ENCODE data around the gene C9orf43. TPM values are rescaled to one million over a fixed set of nuclear protein-coding genes. Genes with fewer than 3 reads are reported as not detected.

C9orf43 gene
- total and polyA plus RNA-seq, 10 of the 15 experiments (the other 5 are each of a cell fraction or from before 2014, with no cell fraction given): 0.08 to 0.79 (median 0.55) TPM

DNA sequence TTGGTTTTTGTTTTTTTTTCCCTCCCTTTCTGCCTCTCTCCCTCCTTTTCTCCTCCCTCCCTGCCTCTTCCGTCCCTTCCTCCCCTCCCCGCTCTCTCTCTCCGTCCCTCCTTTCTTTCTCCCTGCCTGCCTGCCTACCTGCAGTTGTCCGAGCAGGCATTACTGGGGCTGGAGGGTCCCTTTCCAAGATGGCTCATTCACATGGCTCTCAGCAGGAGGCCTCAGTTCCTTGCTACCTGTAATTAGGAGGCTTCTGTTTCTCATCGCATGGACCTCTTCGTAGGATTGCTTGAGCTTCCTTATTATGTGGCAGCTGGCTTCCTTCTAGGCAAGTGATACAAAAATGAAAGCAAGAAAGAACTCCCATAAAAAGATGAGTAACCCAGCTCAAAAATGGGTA, 61.0 kb downstream of the C9orf43 start (continued):
- TF ChIP-seq, protein P1, sequence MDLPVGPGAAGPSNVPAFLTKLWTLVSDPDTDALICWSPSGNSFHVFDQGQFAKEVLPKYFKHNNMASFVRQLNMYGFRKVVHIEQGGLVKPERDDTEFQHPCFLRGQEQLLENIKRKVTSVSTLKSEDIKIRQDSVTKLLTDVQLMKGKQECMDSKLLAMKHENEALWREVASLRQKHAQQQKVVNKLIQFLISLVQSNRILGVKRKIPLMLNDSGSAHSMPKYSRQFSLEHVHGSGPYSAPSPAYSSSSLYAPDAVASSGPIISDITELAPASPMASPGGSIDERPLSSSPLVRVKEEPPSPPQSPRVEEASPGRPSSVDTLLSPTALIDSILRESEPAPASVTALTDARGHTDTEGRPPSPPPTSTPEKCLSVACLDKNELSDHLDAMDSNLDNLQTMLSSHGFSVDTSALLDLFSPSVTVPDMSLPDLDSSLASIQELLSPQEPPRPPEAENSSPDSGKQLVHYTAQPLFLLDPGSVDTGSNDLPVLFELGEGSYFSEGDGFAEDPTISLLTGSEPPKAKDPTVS (IDR thresholded peaks at IDR 0.05; ENCODE audit: low read depth, low read length): no peak
- TF ChIP-seq NRF1 (conservative IDR thresholded peaks at IDR 0.05; ENCODE audit: low read depth, low read length): no peak
- TF ChIP-seq, protein P2, sequence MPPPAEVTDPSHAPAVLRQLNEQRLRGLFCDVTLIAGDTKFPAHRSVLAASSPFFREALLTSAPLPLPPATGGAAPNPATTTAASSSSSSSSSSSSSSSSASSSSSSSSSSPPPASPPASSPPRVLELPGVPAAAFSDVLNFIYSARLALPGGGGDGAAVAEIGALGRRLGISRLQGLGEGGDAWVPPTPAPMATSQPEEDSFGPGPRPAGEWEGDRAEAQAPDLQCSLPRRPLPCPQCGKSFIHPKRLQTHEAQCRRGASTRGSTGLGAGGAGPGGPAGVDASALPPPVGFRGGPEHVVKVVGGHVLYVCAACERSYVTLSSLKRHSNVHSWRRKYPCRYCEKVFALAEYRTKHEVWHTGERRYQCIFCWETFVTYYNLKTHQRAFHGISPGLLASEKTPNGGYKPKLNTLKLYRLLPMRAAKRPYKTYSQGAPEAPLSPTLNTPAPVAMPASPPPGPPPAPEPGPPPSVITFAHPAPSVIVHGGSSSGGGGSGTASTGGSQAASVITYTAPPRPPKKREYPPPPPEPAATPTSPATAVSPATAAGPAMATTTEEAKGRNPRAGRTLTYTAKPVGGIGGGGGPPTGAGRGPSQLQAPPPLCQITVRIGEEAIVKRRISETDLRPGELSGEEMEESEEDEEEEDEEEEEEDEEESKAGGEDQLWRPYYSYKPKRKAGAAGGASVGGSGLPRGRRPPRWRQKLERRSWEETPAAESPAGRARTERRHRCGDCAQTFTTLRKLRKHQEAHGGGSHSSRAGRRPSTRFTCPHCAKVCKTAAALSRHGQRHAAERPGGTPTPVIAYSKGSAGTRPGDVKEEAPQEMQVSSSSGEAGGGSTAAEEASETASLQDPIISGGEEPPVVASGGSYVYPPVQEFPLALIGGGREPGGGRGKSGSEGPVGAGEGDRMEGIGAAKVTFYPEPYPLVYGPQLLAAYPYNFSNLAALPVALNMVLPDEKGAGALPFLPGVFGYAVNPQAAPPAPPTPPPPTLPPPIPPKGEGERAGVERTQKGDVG (CRISPR knock-in tag; IDR thresholded peaks at IDR 0.05): no peak
- TF ChIP-seq TAF1 (IDR thresholded peaks at IDR 0.05; ENCODE audit: borderline replicate concordance, low read depth, low read length): no peak
- TF ChIP-seq FOXK2 (IDR thresholded peaks at IDR 0.05): no peak
- no peak for TF ChIP-seq ZNF622 (IDR thresholded peaks at IDR 0.05)

DNA sequence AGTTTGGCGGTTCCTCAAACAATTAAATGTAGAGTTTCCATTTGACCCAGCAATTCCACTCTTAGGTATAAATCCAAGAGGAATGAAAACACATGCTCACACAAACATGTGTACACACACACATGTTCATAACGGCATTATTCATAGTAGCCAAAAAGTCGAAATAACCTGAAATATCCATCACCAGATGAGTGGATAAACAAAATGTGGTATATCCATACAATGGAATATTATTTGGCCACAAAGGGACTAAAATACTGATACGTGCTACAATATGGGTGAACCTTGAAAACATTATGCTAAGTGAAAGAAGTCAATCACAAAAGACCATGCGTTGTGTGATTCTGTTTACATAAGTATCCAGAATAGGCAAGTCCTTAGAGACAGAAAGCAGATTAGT, 61.7 kb downstream of the C9orf43 start:
- H3K27me3 ChIP-seq (replicated peaks in 1 of 2; ENCODE audit: control insufficient read depth in 2 of 2, insufficient read depth in 2 of 2, low read length in 1 of 2): no peaks in the 10 kb centered on the region
- TF ChIP-seq SUZ12 (IDR thresholded peaks at IDR 0.05; ENCODE audit: unreplicated experiment) (no peak), CREB1 (IDR thresholded peaks at IDR 0.05; ENCODE audit: low read depth) (no peak), KLF5 (IDR thresholded peaks at IDR 0.05; ENCODE audit: partially characterized antibody) (no peak), JUND (IDR thresholded peaks at IDR 0.05; ENCODE audit: low read depth, low read length) (no peak), ASH2L (IDR thresholded peaks at IDR 0.05; ENCODE audit: borderline replicate concordance, low read depth) (no peak), BACH1 (IDR thresholded peaks at IDR 0.05; ENCODE audit: borderline replicate concordance) (no peak)
- TF ChIP-seq, protein P3, sequence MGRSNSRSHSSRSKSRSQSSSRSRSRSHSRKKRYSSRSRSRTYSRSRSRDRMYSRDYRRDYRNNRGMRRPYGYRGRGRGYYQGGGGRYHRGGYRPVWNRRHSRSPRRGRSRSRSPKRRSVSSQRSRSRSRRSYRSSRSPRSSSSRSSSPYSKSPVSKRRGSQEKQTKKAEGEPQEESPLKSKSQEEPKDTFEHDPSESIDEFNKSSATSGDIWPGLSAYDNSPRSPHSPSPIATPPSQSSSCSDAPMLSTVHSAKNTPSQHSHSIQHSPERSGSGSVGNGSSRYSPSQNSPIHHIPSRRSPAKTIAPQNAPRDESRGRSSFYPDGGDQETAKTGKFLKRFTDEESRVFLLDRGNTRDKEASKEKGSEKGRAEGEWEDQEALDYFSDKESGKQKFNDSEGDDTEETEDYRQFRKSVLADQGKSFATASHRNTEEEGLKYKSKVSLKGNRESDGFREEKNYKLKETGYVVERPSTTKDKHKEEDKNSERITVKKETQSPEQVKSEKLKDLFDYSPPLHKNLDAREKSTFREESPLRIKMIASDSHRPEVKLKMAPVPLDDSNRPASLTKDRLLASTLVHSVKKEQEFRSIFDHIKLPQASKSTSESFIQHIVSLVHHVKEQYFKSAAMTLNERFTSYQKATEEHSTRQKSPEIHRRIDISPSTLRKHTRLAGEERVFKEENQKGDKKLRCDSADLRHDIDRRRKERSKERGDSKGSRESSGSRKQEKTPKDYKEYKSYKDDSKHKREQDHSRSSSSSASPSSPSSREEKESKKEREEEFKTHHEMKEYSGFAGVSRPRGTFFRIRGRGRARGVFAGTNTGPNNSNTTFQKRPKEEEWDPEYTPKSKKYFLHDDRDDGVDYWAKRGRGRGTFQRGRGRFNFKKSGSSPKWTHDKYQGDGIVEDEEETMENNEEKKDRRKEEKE (IDR thresholded peaks at IDR 0.05): no peak
- no peak for ATAC-seq
- intact Hi-C loops (cut with micrococcal nuclease; ENCODE audit: unreplicated experiment) (no loop called here), in situ Hi-C loops (cut with MboI) (loop anchor here (25.0 kb wide), 1 partner anchor 565 kb away; no protein-coding TSS in a partner anchor)
- no peaks in the 10 kb centered on the region for H3K79me2 ChIP-seq (ENCODE audit: control insufficient read depth, insufficient read depth, low read length)
- no peaks in the 10 kb centered on the region; the same call in 1 of the 3 replicates for H3K9me3 ChIP-seq (replicated peaks; ENCODE audit: control insufficient read depth, insufficient read depth, low read length)
- no peak overlapping the region for H3K4me2 ChIP-seq (ENCODE audit: control insufficient read depth, insufficient read depth)
- no peaks in the 10 kb centered on the region for H3K4me1 ChIP-seq (ENCODE audit: control insufficient read depth, insufficient read depth, low read length)
- H4K20me1 ChIP-seq (ENCODE audit: control insufficient read depth, insufficient read depth): no peaks in the 10 kb centered on the region
- BruUV-seq (replicated peaks): no TSS peak
- no peak overlapping the region for H3K27ac ChIP-seq (ENCODE audit: control insufficient read depth, insufficient read depth)
- 51% methylated on average over 5 of the region's 5 CpGs for WGBS (ENCODE audit: insufficient coverage, insufficient replicate concordance, low lambda C conversion rate, missing lambda C conversion rate)
- SMC1A ChIA-PET (ENCODE audit: uncharacterized antibody, unreplicated experiment): interaction anchor here (1.1 to 1.4 kb wide), 2 partner anchors 9 to 50 kb away, joined by 3 to 7 read pairs; partner anchors contain the start of gene RGS3
- DNase-seq (ENCODE audit: low read depth, low spot score): no peak
- FAIRE-seq: no peak
- no peaks in the 10 kb centered on the region for H3K36me3 ChIP-seq (ENCODE audit: control insufficient read depth in 2 of 2, insufficient read depth in 2 of 2, low read length in 1 of 2)
- RAD21 ChIA-PET (ENCODE audit: unreplicated experiment): no interaction called here
- H2AFZ ChIP-seq (ENCODE audit: control insufficient read depth, low read depth, low read length): no peak overlapping the region
- CTCF ChIA-PET: interaction anchor here (0.8 to 1.4 kb wide), 2 partner anchors 26 kb away, joined by 3 to 6 read pairs; no protein-coding TSS in a partner anchor
- POLR2A ChIA-PET: no interaction called here
- H3K4me3 ChIP-seq: no peak overlapping the region
- H3K9ac ChIP-seq (ENCODE audit: control insufficient read depth, insufficient read depth, low read length): no peak overlapping the region
